SJSA1 (cell line): ENCODE data around the gene MRPL41. TPM values are rescaled to one million over a fixed set of nuclear protein-coding genes. Genes with fewer than 3 reads are reported as not detected.
"Not testable (repeated sequence)": the region's sequence is repeated elsewhere in the genome, so short reads cannot be mapped to it uniquely, and the experiment has no call there.

Source experiments
- DNase-seq, 2 experiments: peaks; one replicate each; pipeline ENCODE4 v3.0.0-alpha.2; 2015 to 2020; ENCODE audit warnings: low spot score in 2 of 2, low read depth in 1 of 2
- H3K27ac ChIP-seq: fragments of 250-450 bp; sonication (Bioruptor Pico); 2 replicates; pipeline ENCODE4 v1.5.1; 2020; ENCODE audit warnings: mild to moderate bottlenecking, moderate library complexity
- H3K27me3 ChIP-seq: fragments of 250-450 bp; sonication (Bioruptor Pico); replicated peaks from 2 replicates; pipeline ENCODE4 v1.5.1; 2020; ENCODE audit warnings: mild to moderate bottlenecking, moderate library complexity
- H3K36me3 ChIP-seq: fragments of 250-450 bp; sonication (Bioruptor Pico); 2 replicates; pipeline ENCODE4 v1.5.1; 2020; ENCODE audit warnings: mild to moderate bottlenecking
- H3K4me1 ChIP-seq: fragments of 250-450 bp; sonication (Bioruptor Pico); replicated peaks from 2 replicates; pipeline ENCODE4 v1.6.1; 2021; ENCODE audit warnings: mild to moderate bottlenecking
- H3K4me3 ChIP-seq: fragments of 250-450 bp; sonication (Bioruptor Pico); 2 replicates; pipeline ENCODE4 v1.5.1; 2020; ENCODE audit warnings: mild to moderate bottlenecking
- H3K9me3 ChIP-seq: fragments of 250-450 bp; sonication (Bioruptor Pico); replicated peaks from 2 replicates; pipeline ENCODE4 v1.5.1; 2020; ENCODE audit warnings: mild to moderate bottlenecking
- total RNA-seq: library from RNA; depleted of rRNA; stranded (reverse); fragments of >200 nt; shearing (Covaris generic); gene quantifications from 2 replicates; pipeline ENCODE4 v1.2.3, GENCODE V29; 2014; rRNA removed

Gene MRPL41
- 59.5 and 119 TPM in 2 replicates for total RNA-seq

- DNase-seq: peak; percentile 67 to 89
- Histone ChIP-seq H3K9me3 (no peaks in the 10 kb centered on the region), H3K4me1 (no peaks in the 10 kb centered on the region; the same call in 1 of the 2 replicates), H3K27ac (peak within 1 kb of the TSS; percentile 77), H3K27me3 (no peaks in the 10 kb centered on the region), H3K4me3 (peak within 1 kb of the TSS; percentile 83), H3K36me3 (peaks cover 36% of the 10 kb centered on the region)
Observed at GRCh38 chr9:137551264-137552021, at the start of gene MRPL41. Gene MRPL41, plus strand, starts transcription at chr9:137551879. Its CDS starts 203 bp downstream, at chr9:137552082.

GRCh38 chr9:137502008-137502911 is 49.4 kb upstream of the MRPL41 start:
- H3K27me3 ChIP-seq: no peaks in the 10 kb centered on the region; the same call in 1 of the 2 replicates
- no peaks in the 10 kb centered on the region for H3K9me3 ChIP-seq
- no peak overlapping the region for H3K4me3 ChIP-seq
- 0 out of 2 replicates have a peak, but pooled peaks cover 3% of the 10 kb centered on the region for H3K4me1 ChIP-seq
- H3K36me3 ChIP-seq: no peaks in the 10 kb centered on the region
- peak in 1 of 2 experiments; percentile 53 for DNase-seq
- H3K27ac ChIP-seq: no peak overlapping the region

GRCh38 chr9:137504432-137504777 is 47.3 kb upstream of the MRPL41 start:
- no peaks in the 10 kb centered on the region for H3K9me3 ChIP-seq
- no peaks in the 10 kb centered on the region; the same call in 1 of the 2 replicates for H3K27me3 ChIP-seq
- H3K4me3 ChIP-seq: no peak overlapping the region
- no peak overlapping the region for H3K27ac ChIP-seq
- DNase-seq: no peak
- H3K36me3 ChIP-seq: no peaks in the 10 kb centered on the region
- 0 out of 2 replicates have a peak, but pooled peaks cover 3% of the 10 kb centered on the region for H3K4me1 ChIP-seq

GRCh38 chr9:137505421-137506140 is 46.1 kb upstream of the MRPL41 start:
- Histone ChIP-seq H3K27me3 (no peaks in the 10 kb centered on the region; the same call in 1 of the 2 replicates), H3K27ac (no peak overlapping the region), H3K4me1 (0 out of 2 replicates have a peak, but pooled peaks cover 3% of the 10 kb centered on the region), H3K9me3 (no peaks in the 10 kb centered on the region), H3K36me3 (no peaks in the 10 kb centered on the region), H3K4me3 (no peak overlapping the region)
- no peak for DNase-seq

GRCh38 chr9:137506274-137506673 is 45.4 kb upstream of the MRPL41 start:
- H3K4me1 ChIP-seq: 0 out of 2 replicates have a peak, but pooled peaks cover 3% of the 10 kb centered on the region
- H3K9me3 ChIP-seq: no peaks in the 10 kb centered on the region
- no peak overlapping the region for H3K27ac ChIP-seq
- H3K36me3 ChIP-seq: no peaks in the 10 kb centered on the region
- no peak overlapping the region for H3K4me3 ChIP-seq
- no peaks in the 10 kb centered on the region; the same call in 1 of the 2 replicates for H3K27me3 ChIP-seq
- DNase-seq: no peak

GRCh38 chr9:137506702-137507171 is 44.9 kb upstream of the MRPL41 start:
- no peak for DNase-seq
- Histone ChIP-seq H3K4me1 (0 out of 2 replicates have a peak, but pooled peaks cover 3% of the 10 kb centered on the region), H3K9me3 (no peaks in the 10 kb centered on the region), H3K4me3 (no peak overlapping the region), H3K36me3 (no peaks in the 10 kb centered on the region), H3K27ac (no peak overlapping the region), H3K27me3 (no peaks in the 10 kb centered on the region; the same call in 1 of the 2 replicates)

GRCh38 chr9:137509198-137509597 is 42.5 kb upstream of the MRPL41 start:
- Histone ChIP-seq H3K27ac (no peak overlapping the region), H3K27me3 (no peaks in the 10 kb centered on the region; the same call in 1 of the 2 replicates), H3K36me3 (no peaks in the 10 kb centered on the region), H3K4me3 (no peak overlapping the region), H3K4me1 (0 out of 2 replicates have a peak, but pooled peaks cover 3% of the 10 kb centered on the region), H3K9me3 (no peaks in the 10 kb centered on the region)
- DNase-seq: no peak

- not testable (repeated sequence) for H3K4me1 ChIP-seq, H3K27ac ChIP-seq, DNase-seq, H3K36me3 ChIP-seq, H3K27me3 ChIP-seq, H3K4me3 ChIP-seq, H3K9me3 ChIP-seq
Observed at GRCh38 chr9:137511126-137511525, 40.6 kb upstream of the MRPL41 start.

- Histone ChIP-seq H3K36me3 (no peaks in the 10 kb centered on the region), H3K4me1 (no peaks in the 10 kb centered on the region), H3K27ac (no peak overlapping the region), H3K9me3 (no peaks in the 10 kb centered on the region), H3K4me3 (no peak overlapping the region), H3K27me3 (no peaks in the 10 kb centered on the region; the same call in 1 of the 2 replicates)
- DNase-seq: no peak
Observed at GRCh38 chr9:137511758-137512463, 39.8 kb upstream of the MRPL41 start.

GRCh38 chr9:137513136-137513535 is 38.5 kb upstream of the MRPL41 start:
- H3K4me3 ChIP-seq, H3K36me3 ChIP-seq, H3K27me3 ChIP-seq, H3K27ac ChIP-seq, H3K4me1 ChIP-seq, DNase-seq, H3K9me3 ChIP-seq: not testable (repeated sequence)

GRCh38 chr9:137513801-137514570 is 37.7 kb upstream of the MRPL41 start:
- DNase-seq, H3K4me1 ChIP-seq, H3K4me3 ChIP-seq, H3K27me3 ChIP-seq, H3K36me3 ChIP-seq, H3K27ac ChIP-seq, H3K9me3 ChIP-seq: not testable (repeated sequence)

- DNase-seq: no peak
- Histone ChIP-seq H3K9me3 (no peaks in the 10 kb centered on the region), H3K36me3 (no peaks in the 10 kb centered on the region), H3K4me3 (no peak overlapping the region), H3K27ac (no peak overlapping the region), H3K27me3 (no peaks in the 10 kb centered on the region), H3K4me1 (no peaks in the 10 kb centered on the region)
Observed at GRCh38 chr9:137514691-137515337, 36.9 kb upstream of the MRPL41 start.
